Ascending aorta (tissue), 2 donors: ENCODE results near the gene METTL16. TPM values are rescaled to one million over a fixed set of nuclear protein-coding genes. Genes with fewer than 3 reads are reported as not detected.
"Not testable (repeated sequence)": the region's sequence is repeated elsewhere in the genome, so short reads cannot be mapped to it uniquely, and the experiment has no call there.

Experiments used
- DNase-seq, 2 donors: peaks; one replicate each; pipeline ENCODE4 v3.0.0-alpha.2; 2019; ENCODE audit warnings: low spot score in 2 of 2
- H3K27ac ChIP-seq, 2 donors: fragments of 200-600 bp; sonication (generic); one replicate each; pipeline ENCODE4 v1.5.1; 2016 to 2017; ENCODE audit warnings: mild to moderate bottlenecking in 1 of 2
- H3K27me3 ChIP-seq: fragments of 200-600 bp; sonication (generic); one replicate; pipeline ENCODE4 v1.5.1; 2017
- H3K36me3 ChIP-seq, 2 donors: fragments of 200-600 bp; sonication (generic); one replicate each; pipeline ENCODE4 v1.5.1; 2016
- H3K4me1 ChIP-seq, 2 donors: fragments of 200-600 bp; sonication (generic); one replicate each; pipeline ENCODE4 v1.5.1; 2016 to 2017; ENCODE audit warnings: mild to moderate bottlenecking in 1 of 2
- H3K4me3 ChIP-seq, 2 donors: fragments of 200-600 bp; sonication (generic); one replicate each; pipeline ENCODE4 v1.5.1; 2016 to 2017; ENCODE audit warnings: mild to moderate bottlenecking in 1 of 2
- H3K9me3 ChIP-seq, 2 donors: fragments of 200-600 bp; sonication (generic); one replicate each; pipeline ENCODE4 v1.5.1; 2016
- CTCF ChIP-seq, 3 experiments: fragments of 200-600 bp in 2 of 3; fragments of 450-650 bp in 1 of 3; sonication (generic) in 2 of 3; IDR thresholded peaks; one replicate each; pipeline ENCODE4 v1.5.1; 2016 to 2019; ENCODE audit warnings: antibody characterized with exemption in 3 of 3, mild to moderate bottlenecking in 1 of 3, moderate library complexity in 1 of 3
- intact Hi-C: fragments of 100-400 bp; cut with DNase I; formaldehyde crosslinking; loops from one replicate; pipeline ENCODE4 v1.15.1; 2023
- total RNA-seq: library from RNA; depleted of rRNA; stranded (reverse); fragments of >200 nt; gene quantifications from one replicate; pipeline ENCODE4 v1.1.0, GENCODE V29; 2016

Gene METTL16
- total RNA-seq, 1 donor from 2014 or later: 15.3 TPM

GRCh38 chr17:2547176-2547575, 35.5 kb upstream of the METTL16 start:
- intact Hi-C loops: no loop called here
- Histone ChIP-seq H3K9me3 (no peaks in the 10 kb centered on the region), H3K27ac (no peak overlapping the region), H3K4me3 (no peak overlapping the region), H3K4me1 (no peaks in the 10 kb centered on the region), H3K36me3 (no peaks in the 10 kb centered on the region), H3K27me3 (no peaks in the 10 kb centered on the region)
- TF ChIP-seq CTCF (IDR thresholded peaks at IDR 0.05): no peak
- DNase-seq: no peak

- no peak overlapping the region for H3K27ac ChIP-seq
- no peak for TF ChIP-seq CTCF (IDR thresholded peaks at IDR 0.05)
- H3K4me3 ChIP-seq: no peak overlapping the region
- no peaks in the 10 kb centered on the region for H3K27me3 ChIP-seq
- DNase-seq: no peak
- no peaks in the 10 kb centered on the region for H3K36me3 ChIP-seq
- intact Hi-C loops: no loop called here
- no peaks in the 10 kb centered on the region for H3K4me1 ChIP-seq
- no peaks in the 10 kb centered on the region for H3K9me3 ChIP-seq
These were observed 33.7 kb upstream of the METTL16 start for GRCh38 chr17:2545393-2545792.

- no peaks in the 10 kb centered on the region for H3K4me1 ChIP-seq
- intact Hi-C loops: no loop called here
- H3K9me3 ChIP-seq: no peaks in the 10 kb centered on the region
- H3K36me3 ChIP-seq: no peaks in the 10 kb centered on the region
- no peak overlapping the region for H3K27ac ChIP-seq
- no peak for TF ChIP-seq CTCF (IDR thresholded peaks at IDR 0.05)
- H3K4me3 ChIP-seq: no peak overlapping the region
- no peak for DNase-seq
- H3K27me3 ChIP-seq: no peaks in the 10 kb centered on the region
These were observed 30.8 kb upstream of the METTL16 start for GRCh38 chr17:2542456-2542855.

GRCh38 chr17:2542056-2542455, 30.4 kb upstream of the METTL16 start:
- no peaks in the 10 kb centered on the region for H3K4me1 ChIP-seq
- TF ChIP-seq CTCF (IDR thresholded peaks at IDR 0.05): no peak
- no peaks in the 10 kb centered on the region for H3K9me3 ChIP-seq
- intact Hi-C loops: no loop called here
- H3K27ac ChIP-seq: no peak overlapping the region
- no peaks in the 10 kb centered on the region for H3K27me3 ChIP-seq
- H3K36me3 ChIP-seq: no peaks in the 10 kb centered on the region
- H3K4me3 ChIP-seq: no peak overlapping the region
- no peak for DNase-seq

- H3K9me3 ChIP-seq, intact Hi-C loops, H3K27ac ChIP-seq, DNase-seq, H3K36me3 ChIP-seq, H3K4me3 ChIP-seq, H3K27me3 ChIP-seq, H3K4me1 ChIP-seq: not testable (repeated sequence)
These were observed 25.9 kb upstream of the METTL16 start for GRCh38 chr17:2537579-2537978.

- H3K4me1 ChIP-seq: no peaks in the 10 kb centered on the region
- H3K27ac ChIP-seq: no peak overlapping the region
- intact Hi-C loops: no loop called here
- H3K9me3 ChIP-seq: no peaks in the 10 kb centered on the region
- no peak overlapping the region for H3K4me3 ChIP-seq
- H3K27me3 ChIP-seq: no peaks in the 10 kb centered on the region
- no peaks in the 10 kb centered on the region for H3K36me3 ChIP-seq
- DNase-seq: no peak
- TF ChIP-seq CTCF (IDR thresholded peaks at IDR 0.05): no peak
These were observed 20.5 kb upstream of the METTL16 start for GRCh38 chr17:2532146-2532720.

- intact Hi-C loops, H3K27ac ChIP-seq, DNase-seq: not testable (repeated sequence)
These were observed 19.7 kb upstream of the METTL16 start for GRCh38 chr17:2531243-2531954.

GRCh38 chr17:2521775-2522410, 10.2 kb upstream of the METTL16 start:
- H3K27me3 ChIP-seq, intact Hi-C loops, H3K9me3 ChIP-seq, H3K4me3 ChIP-seq, H3K27ac ChIP-seq, H3K4me1 ChIP-seq, H3K36me3 ChIP-seq: not testable (repeated sequence)
- DNase-seq: peak in 1 of 2 donors; percentile 16

More at GRCh38 chr17:2531243-2531954, 19.7 kb upstream of the METTL16 start:
- not testable (repeated sequence) for H3K27me3 ChIP-seq, H3K36me3 ChIP-seq, H3K9me3 ChIP-seq, H3K4me3 ChIP-seq, H3K4me1 ChIP-seq
